Prostate gland (tissue), 2 donors: ENCODE results near the gene PIK3CA.

Experiments
- CTCF ChIP-seq, 4 experiments: fragments of 200-600 bp in 2 of 4; fragments of 450-650 bp in 2 of 4; sonication (generic) in 2 of 4; IDR thresholded peaks; 1 replicate in 3 of 4; 2 replicates in 1 of 4; pipeline ENCODE4 v1.5.1; 2016 to 2019; ENCODE audit warnings: antibody characterized with exemption in 4 of 4, mild to moderate bottlenecking in 2 of 4, moderate library complexity in 2 of 4
- POLR2A ChIP-seq: fragments of 450-650 bp; IDR thresholded peaks from one replicate; pipeline ENCODE4 v1.6.1; 2016; ENCODE audit warnings: antibody characterized with exemption, mild to moderate bottlenecking
- POLR2AphosphoS5 ChIP-seq: sonication (generic); formaldehyde crosslinking; IDR thresholded peaks from one replicate; pipeline ENCODE4 v1.6.1; 2017; ENCODE audit warnings: antibody characterized with exemption

GRCh38 chr3:179166561-179167201 is 18.5 kb downstream of the PIK3CA start:
- TF ChIP-seq CTCF (IDR thresholded peaks at IDR 0.05) = no peak
- TF ChIP-seq POLR2AphosphoS5 = no peak
- no peak for TF ChIP-seq POLR2A
